K562 (cell line): ENCODE data around the gene TP63. TPM values are rescaled to one million over a fixed set of nuclear protein-coding genes. Genes with fewer than 3 reads are reported as not detected.

Experiments
- ATAC-seq: fragments of 200-7000 bp; cut with Tn5 transposase; 3 replicates; pipeline ENCODE4 v1.9.1; 2020; ENCODE audit warnings: moderate library complexity
- BruUV-seq: library from RNA; stranded (reverse); fragments of 400-500 nt; replicated peaks from 2 replicates; lab custom pipeline; 2021; lab: Mats Ljungman, UMichigan
- CTCF ChIA-PET: fragments of 300-600 bp; formaldehyde crosslinking; extraction: SDS; loops from one replicate; lab custom pipeline; 2021; ENCODE audit warnings: low intra/inter-chr PET ratio; lab: Yijun Ruan, JAX
- POLR2A ChIA-PET: fragments of 300-600, 350-650 bp; sonication (Branson Sonifier 250); formaldehyde crosslinking; extraction: SDS; loops from one replicate; lab custom pipeline; 2021; ENCODE audit warnings: antibody characterized with exemption, inconsistent platforms; lab: Yijun Ruan, JAX
- DNase-seq, 4 experiments: peaks; one replicate each; pipeline versions ENCODE4 v3.0.0 to v3.0.0-alpha.2; 2011 to 2018; ENCODE audit warnings: low spot score in 3 of 4, mixed read lengths in 3 of 4; ENCODE audit errors: extremely low read depth in 1 of 4
- FAIRE-seq: peaks from 2 replicates; lab custom pipeline; 2011; peaks lifted over from hg19 to GRCh38; lab: Jason Lieb, UNC
- H2AFZ ChIP-seq: 2 replicates; pipeline ENCODE4 v1.6.0; 2011; ENCODE audit warnings: low read depth, low read length, control low read depth, inconsistent platforms
- H3K27ac ChIP-seq: fragments of 200-600 bp; 3 replicates; pipeline ENCODE4 v1.8.0; 2011; ENCODE audit warnings: low read depth, mild to moderate bottlenecking, control low read depth, inconsistent platforms, low read length, moderate library complexity, mixed read lengths; ENCODE audit errors: extremely low read depth
- H3K27me3 ChIP-seq, 2 experiments: fragments of 300-600 bp in 1 of 2; 2 replicates in 1 of 2; 3 replicates in 1 of 2; pipeline versions ENCODE4 v1.6.0 to v1.8.0; 2011; ENCODE audit warnings: inconsistent platforms in 2 of 2, low read length in 2 of 2, mild to moderate bottlenecking in 1 of 2, mixed read lengths in 1 of 2, moderate library complexity in 1 of 2; ENCODE audit not compliant: control insufficient read depth in 2 of 2, insufficient read depth in 2 of 2
- H3K36me3 ChIP-seq: fragments of 300-600 bp; 3 replicates; pipeline ENCODE4 v1.8.0; 2011; ENCODE audit warnings: mild to moderate bottlenecking, low read length, inconsistent platforms; ENCODE audit not compliant: control insufficient read depth, insufficient read depth
- H3K4me1 ChIP-seq, 2 experiments: fragments of 200-600 bp in 1 of 2; replicated peaks in 1 of 2; 2 replicates in 1 of 2; 3 replicates in 1 of 2; pipeline versions ENCODE4 v1.5.1 to v1.8.0; 2011; ENCODE audit warnings: inconsistent platforms in 2 of 2, low read length in 2 of 2, mild to moderate bottlenecking in 1 of 2, mixed read lengths in 1 of 2, moderate library complexity in 1 of 2; ENCODE audit not compliant: control insufficient read depth in 2 of 2, insufficient read depth in 2 of 2
- H3K4me2 ChIP-seq: 2 replicates; pipeline ENCODE4 v1.6.1; 2011; ENCODE audit warnings: low read length, control low read depth, inconsistent platforms, mixed read lengths; ENCODE audit not compliant: insufficient read depth
- H3K4me3 ChIP-seq: fragments of 200-600 bp; sonication (generic), shearing (Covaris generic); 2 replicates; pipeline ENCODE4 v1.5.1; 2016; ENCODE audit warnings: control low read depth, inconsistent platforms
- H3K79me2 ChIP-seq: fragments of 200-600 bp; 3 replicates; pipeline ENCODE4 v1.8.0; 2011; ENCODE audit warnings: low read length, inconsistent platforms; ENCODE audit not compliant: control insufficient read depth, insufficient read depth
- H3K9ac ChIP-seq, 2 experiments: 2 replicates each; pipeline versions ENCODE4 v1.6.0 to v1.6.1; 2011; ENCODE audit warnings: low read depth in 2 of 2, low read length in 2 of 2, control low read depth in 1 of 2, inconsistent platforms in 1 of 2, mild to moderate bottlenecking in 1 of 2, mixed read lengths in 1 of 2; ENCODE audit not compliant: insufficient read depth in 1 of 2
- H3K9me1 ChIP-seq: one replicate; pipeline ENCODE4 v1.6.0; 2011; ENCODE audit warnings: inconsistent platforms, mild to moderate bottlenecking, low read length, moderate library complexity; ENCODE audit not compliant: control insufficient read depth, insufficient read depth
- H3K9me3 ChIP-seq: replicated peaks from 2 replicates; pipeline ENCODE4 v1.5.1; 2011; ENCODE audit warnings: low read depth, low read length, inconsistent platforms; ENCODE audit not compliant: control insufficient read depth, insufficient read depth
- H4K20me1 ChIP-seq: replicated peaks from 2 replicates; pipeline ENCODE4 v1.6.1; 2011; ENCODE audit warnings: low read length, inconsistent platforms, mixed read lengths; ENCODE audit not compliant: control insufficient read depth, insufficient read depth
- HDAC8 ChIP-seq: fragments of 450-650 bp; IDR thresholded peaks from 2 replicates; pipeline ENCODE4 v1.6.1; 2016; ENCODE audit warnings: mild to moderate bottlenecking, missing genetic modification characterization, moderate library complexity, missing compliant biosample characterization
- STAT5B ChIP-seq: fragments of 250-450 bp; sonication (Bioruptor Pico); IDR thresholded peaks from 2 replicates; pipeline ENCODE4 v1.8.0; 2021; ENCODE audit warnings: mild to moderate bottlenecking, inconsistent platforms
- ZFP1 ChIP-seq: fragments of 450-650 bp; formaldehyde crosslinking; IDR thresholded peaks from 2 replicates; pipeline ENCODE4 v1.4.0; 2020; ENCODE audit warnings: mild to moderate bottlenecking, mixed read lengths
- ZNF445 ChIP-seq: fragments of 250-450 bp; sonication (Bioruptor Pico); IDR thresholded peaks from 2 replicates; pipeline ENCODE4 v1.4.0; 2020; ENCODE audit warnings: low read depth, mild to moderate bottlenecking, moderate library complexity
- WGBS: fragments of 100-300 bp; shearing (Covaris generic); methylation state at CpG from one replicate; pipeline ENCODE4 v1.1.6; 2016; ENCODE audit warnings: low coverage, mixed read lengths; ENCODE audit not compliant: insufficient coverage; ENCODE audit errors: missing lambda C conversion rate; 5-methylcytosine and 5-hydroxymethylcytosine counted together
- in situ Hi-C: fragments of 300-500 bp; cut with MboI; formaldehyde crosslinking; loops from 4 replicates; pipeline ENCODE4 v1.15.0; 2018; ENCODE audit warnings: inconsistent platforms, mixed read lengths
- intact Hi-C: fragments of 100-400 bp; cut with micrococcal nuclease; formaldehyde crosslinking; loops from 2 replicates; pipeline ENCODE4 v1.14.2; 2022
- polyA plus RNA-seq, 8 experiments: library from polyadenylated mRNA; depleted of rRNA in 4 of 8; stranded (reverse) in 5 of 8; unstranded in 3 of 8; fragments of >200 nt; fragmentation: Nextera tagmentation in 2 of 8; fragmentation: Illumina TruSeq in 1 of 8; extraction: Ambion mirVana in 2 of 8; extraction: Trizol in 1 of 8; gene quantifications; 2 replicates each; pipeline versions ENCODE4 v1.2.1 to v1.2.3, GENCODE V29; 2011 to 2014; ENCODE audit warnings: inconsistent platforms in 1 of 8, missing spikeins in 1 of 8
- total RNA-seq, 7 experiments: library from RNA; depleted of rRNA in 6 of 7; stranded (reverse); fragments of >200 nt in 6 of 7; fragmentation: Illumina TruSeq in 2 of 7; extraction: Trizol in 2 of 7; gene quantifications; 2 replicates each; pipeline versions ENCODE4 v1.2.1 to v1.2.3, GENCODE V29; 2011 to 2021; ENCODE audit warnings: low replicate concordance in 1 of 7
- TF ChIP-seq, protein P1 (sequence below): fragments of 450-650 bp; IDR thresholded peaks from 2 replicates; pipeline ENCODE4 v1.6.1; 2016; ENCODE audit warnings: low read depth

Gene TP63
- total and polyA plus RNA-seq, 9 of the 15 experiments (the other 6 are each of a cell fraction or from before 2014, with no cell fraction given): 0.32 to 1.4 (median 0.50) TPM

DNA sequence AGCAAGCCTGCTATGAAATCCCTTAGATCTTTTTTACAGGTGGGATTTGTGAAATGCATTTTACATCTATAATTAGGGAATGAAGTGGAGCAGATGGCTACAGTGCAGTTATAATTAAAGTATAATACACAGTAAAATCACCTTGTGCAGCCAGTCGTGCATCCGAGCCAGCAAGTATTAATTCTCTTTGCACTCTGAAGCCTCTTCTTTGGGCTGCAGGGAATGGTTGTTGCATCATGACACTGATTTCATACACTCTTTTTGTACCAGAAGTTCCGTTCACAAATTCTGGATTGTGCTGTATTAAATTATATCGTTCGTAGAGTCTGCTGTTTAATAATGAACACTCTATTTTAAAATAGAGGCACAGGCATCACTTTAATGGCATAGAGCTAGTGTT, 28.7 kb upstream of the TP63 start:
- ChIA-PET CTCF (no interaction called here), POLR2A (no interaction called here)
- Histone ChIP-seq H3K4me1 (no peaks in the 10 kb centered on the region), H3K9ac (no peak overlapping the region), H3K27ac (no peak overlapping the region), H3K4me3 (no peak overlapping the region), H3K79me2 (no peaks in the 10 kb centered on the region), H3K9me3 (no peaks in the 10 kb centered on the region), H3K36me3 (no peaks in the 10 kb centered on the region), H2AFZ (no peak overlapping the region), H4K20me1 (no peaks in the 10 kb centered on the region), H3K4me2 (no peak overlapping the region), H3K9me1 (no peaks in the 10 kb centered on the region), H3K27me3 (no peaks in the 10 kb centered on the region)
- no TSS peak for BruUV-seq
- 2% methylated on average over 5 of the region's 5 CpGs for WGBS
- no peak for TF ChIP-seq HDAC8 (tag)
- no peak for TF ChIP-seq STAT5B
- TF ChIP-seq, protein P1, sequence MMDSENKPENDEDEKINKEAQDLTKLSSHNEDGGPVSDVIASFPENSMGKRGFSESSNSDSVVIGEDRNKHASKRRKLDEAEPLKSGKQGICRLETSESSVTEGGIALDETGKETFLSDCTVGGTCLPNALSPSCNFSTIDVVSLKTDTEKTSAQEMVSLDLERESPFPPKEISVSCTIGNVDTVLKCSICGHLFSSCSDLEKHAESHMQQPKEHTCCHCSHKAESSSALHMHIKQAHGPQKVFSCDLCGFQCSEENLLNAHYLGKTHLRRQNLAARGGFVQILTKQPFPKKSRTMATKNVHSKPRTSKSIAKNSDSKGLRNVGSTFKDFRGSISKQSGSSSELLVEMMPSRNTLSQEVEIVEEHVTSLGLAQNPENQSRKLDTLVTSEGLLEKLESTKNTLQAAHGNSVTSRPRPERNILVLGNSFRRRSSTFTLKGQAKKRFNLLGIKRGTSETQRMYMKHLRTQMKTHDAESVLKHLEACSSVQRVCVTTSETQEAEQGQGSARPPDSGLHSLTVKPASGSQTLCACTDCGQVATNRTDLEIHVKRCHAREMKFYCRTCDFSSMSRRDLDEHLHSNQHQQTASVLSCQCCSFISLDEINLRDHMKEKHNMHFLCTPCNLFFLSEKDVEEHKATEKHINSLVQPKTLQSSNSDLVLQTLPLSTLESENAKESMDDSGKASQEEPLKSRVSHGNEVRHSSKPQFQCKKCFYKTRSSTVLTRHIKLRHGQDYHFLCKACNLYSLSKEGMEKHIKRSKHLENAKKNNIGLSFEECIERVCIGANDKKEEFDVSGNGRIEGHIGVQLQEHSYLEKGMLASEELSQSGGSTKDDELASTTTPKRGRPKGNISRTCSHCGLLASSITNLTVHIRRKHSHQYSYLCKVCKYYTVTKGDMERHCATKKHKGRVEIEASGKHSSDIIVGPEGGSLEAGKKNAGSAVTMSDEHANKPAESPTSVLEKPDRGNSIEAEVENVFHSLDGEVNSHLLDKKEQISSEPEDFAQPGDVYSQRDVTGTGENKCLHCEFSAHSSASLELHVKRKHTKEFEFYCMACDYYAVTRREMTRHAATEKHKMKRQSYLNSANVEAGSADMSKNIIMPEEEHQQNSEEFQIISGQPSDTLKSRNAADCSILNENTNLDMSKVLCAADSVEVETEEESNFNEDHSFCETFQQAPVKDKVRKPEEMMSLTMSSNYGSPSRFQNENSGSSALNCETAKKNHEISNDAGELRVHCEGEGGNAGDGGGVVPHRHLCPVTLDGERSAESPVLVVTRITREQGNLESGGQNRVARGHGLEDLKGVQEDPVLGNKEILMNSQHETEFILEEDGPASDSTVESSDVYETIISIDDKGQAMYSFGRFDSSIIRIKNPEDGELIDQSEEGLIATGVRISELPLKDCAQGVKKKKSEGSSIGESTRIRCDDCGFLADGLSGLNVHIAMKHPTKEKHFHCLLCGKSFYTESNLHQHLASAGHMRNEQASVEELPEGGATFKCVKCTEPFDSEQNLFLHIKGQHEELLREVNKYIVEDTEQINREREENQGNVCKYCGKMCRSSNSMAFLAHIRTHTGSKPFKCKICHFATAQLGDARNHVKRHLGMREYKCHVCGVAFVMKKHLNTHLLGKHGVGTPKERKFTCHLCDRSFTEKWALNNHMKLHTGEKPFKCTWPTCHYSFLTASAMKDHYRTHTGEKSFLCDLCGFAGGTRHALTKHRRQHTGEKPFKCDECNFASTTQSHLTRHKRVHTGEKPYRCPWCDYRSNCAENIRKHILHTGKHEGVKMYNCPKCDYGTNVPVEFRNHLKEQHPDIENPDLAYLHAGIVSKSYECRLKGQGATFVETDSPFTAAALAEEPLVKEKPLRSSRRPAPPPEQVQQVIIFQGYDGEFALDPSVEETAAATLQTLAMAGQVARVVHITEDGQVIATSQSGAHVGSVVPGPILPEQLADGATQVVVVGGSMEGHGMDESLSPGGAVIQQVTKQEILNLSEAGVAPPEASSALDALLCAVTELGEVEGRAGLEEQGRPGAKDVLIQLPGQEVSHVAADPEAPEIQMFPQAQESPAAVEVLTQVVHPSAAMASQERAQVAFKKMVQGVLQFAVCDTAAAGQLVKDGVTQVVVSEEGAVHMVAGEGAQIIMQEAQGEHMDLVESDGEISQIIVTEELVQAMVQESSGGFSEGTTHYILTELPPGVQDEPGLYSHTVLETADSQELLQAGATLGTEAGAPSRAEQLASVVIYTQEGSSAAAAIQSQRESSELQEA: no peak
- no peak for TF ChIP-seq ZFP1
- TF ChIP-seq ZNF445 (CRISPR knock-in tag): no peak
- no peak for FAIRE-seq
- in situ Hi-C loops (no loop called here), intact Hi-C loops (no loop called here)
- no peak for DNase-seq
- ATAC-seq: no peak
